Lower lobe of right lung (tissue), 2 donors: Measurements from ENCODE around the gene BCAR3. TPM values are rescaled to one million over a fixed set of nuclear protein-coding genes. Genes with fewer than 3 reads are reported as not detected.

ENCODE experiments used
- ATAC-seq, 2 donors: fragments of 200-7000 bp; cut with Tn5 transposase; one replicate each; pipeline ENCODE4 v1.9.1; 2020 to 2022; ENCODE audit warnings: mild to moderate bottlenecking in 2 of 2, moderate library complexity in 2 of 2
- DNase-seq: peaks from one replicate; pipeline ENCODE4 v3.0.0-alpha.2; 2020
- H3K27ac ChIP-seq: fragments of 200-600 bp; one replicate; pipeline ENCODE4 v1.8.0; 2022
- H3K27me3 ChIP-seq: fragments of 200-600 bp; one replicate; pipeline ENCODE4 v1.8.0; 2022; ENCODE audit warnings: low read depth
- H3K36me3 ChIP-seq: fragments of 200-600 bp; one replicate; pipeline ENCODE4 v1.8.0; 2022; ENCODE audit warnings: mild to moderate bottlenecking
- H3K4me1 ChIP-seq: fragments of 200-600 bp; one replicate; pipeline ENCODE4 v1.8.0; 2022
- H3K4me3 ChIP-seq: fragments of 200-600 bp; one replicate; pipeline ENCODE4 v1.8.0; 2022; ENCODE audit warnings: mild to moderate bottlenecking
- H3K9me3 ChIP-seq: fragments of 200-600 bp; one replicate; pipeline ENCODE4 v1.8.0; 2022
- CTCF ChIP-seq: fragments of 200-600 bp; IDR thresholded peaks from one replicate; pipeline ENCODE4 v1.8.0; 2022; ENCODE audit warnings: antibody characterized with exemption, mild to moderate bottlenecking
- intact Hi-C: fragments of 100-400 bp; cut with DNase I; formaldehyde crosslinking; loops from one replicate; pipeline ENCODE4 v1.11.0; 2022
- total RNA-seq: library from RNA; stranded (reverse); fragmentation: NEBNext Ultra II Directional; extraction: Animal tissue kit (Norgen Biotek cat#: 25700); gene quantifications from one replicate; pipeline ENCODE4 v1.2.1, GENCODE V29; 2021
- donor health status: DM: no; HTN: yes; CAD: no; lungs with severe emphysema.

Gene BCAR3
- total RNA-seq, 1 donor from 2014 or later, result 24.9 TPM

DNA sequence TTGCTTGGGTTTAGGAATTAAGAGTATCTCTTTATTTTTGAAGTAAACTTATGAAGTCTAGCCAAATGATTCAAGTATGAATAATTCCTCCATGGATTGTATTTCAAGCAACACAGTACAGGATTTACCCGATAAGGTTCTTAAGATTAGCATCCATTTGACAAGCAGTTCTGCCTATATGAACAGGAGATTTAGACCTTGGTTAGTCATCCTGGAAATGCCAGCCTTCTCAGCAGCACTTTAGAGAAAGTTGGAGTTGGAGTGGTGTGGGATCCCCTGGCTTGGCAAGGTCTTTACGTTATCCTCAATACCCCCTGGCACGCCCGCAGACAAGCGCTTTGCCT, 1.6 kb downstream of the BCAR3 start:
- peak overlapping the region; percentile 87 for H3K4me3 ChIP-seq
- DNase-seq (no peak), ATAC-seq (peak in 1 of 2 donors; percentile 7)
- peaks cover 57% of the 10 kb centered on the region for H3K4me1 ChIP-seq
- no peaks in the 10 kb centered on the region for H3K9me3 ChIP-seq
- peak overlapping the region; percentile 92 for H3K27ac ChIP-seq
- intact Hi-C loops, result no loop called here
- H3K36me3 ChIP-seq, result no peaks in the 10 kb centered on the region
- TF ChIP-seq CTCF, result no peak
- H3K27me3 ChIP-seq, result no peaks in the 10 kb centered on the region

- DNase-seq (no peak), ATAC-seq (no peak)
- intact Hi-C loops, result no loop called here
- Histone ChIP-seq H3K27ac (peak overlapping the region; percentile 92), H3K27me3 (no peaks in the 10 kb centered on the region), H3K4me3 (no peak overlapping the region), H3K4me1 (peaks cover 62% of the 10 kb centered on the region), H3K9me3 (no peaks in the 10 kb centered on the region), H3K36me3 (peaks cover under 1% of the 10 kb centered on the region)
- no peak for TF ChIP-seq CTCF
Observed at GRCh38 chr1:93679546-93679945, 2.1 kb downstream of the BCAR3 start.

DNA sequence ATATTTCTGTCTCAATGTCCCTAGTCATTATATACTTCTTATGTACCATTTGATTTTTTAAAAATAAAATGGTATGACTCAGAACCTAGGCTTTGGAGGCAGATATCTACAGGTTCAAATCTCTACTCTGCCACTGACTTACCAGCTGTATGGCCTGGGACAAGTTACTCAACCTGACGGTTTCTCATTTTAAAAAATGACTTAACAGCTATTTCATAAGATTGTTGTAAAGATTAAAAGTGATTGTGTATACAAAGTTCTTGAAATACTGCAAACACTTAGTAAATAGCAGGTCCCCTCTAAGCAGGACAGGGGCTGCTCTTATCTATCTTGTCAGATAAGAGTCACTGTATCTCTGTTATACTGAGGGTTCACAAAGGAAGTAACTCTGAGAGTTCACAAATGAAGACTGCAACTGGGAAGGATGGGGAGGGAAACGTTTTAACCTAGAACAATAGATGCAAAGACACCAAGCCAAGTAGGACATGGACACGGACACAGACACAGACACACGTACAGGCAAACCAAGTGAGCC, 2.6 kb downstream of the BCAR3 start:
- Histone ChIP-seq H3K9me3 (no peaks in the 10 kb centered on the region), H3K27me3 (no peaks in the 10 kb centered on the region), H3K4me1 (peaks cover 67% of the 10 kb centered on the region), H3K4me3 (no peak overlapping the region), H3K36me3 (peaks cover 6% of the 10 kb centered on the region), H3K27ac (peak overlapping the region; percentile 92)
- ATAC-seq, result no peak
- intact Hi-C loops, result no loop called here
- TF ChIP-seq CTCF, result no peak
- DNase-seq, result no peak

GRCh38 chr1:93678491-93678890, 3.1 kb downstream of the BCAR3 start:
- H3K27ac ChIP-seq, result peak overlapping the region; percentile 2

DNA sequence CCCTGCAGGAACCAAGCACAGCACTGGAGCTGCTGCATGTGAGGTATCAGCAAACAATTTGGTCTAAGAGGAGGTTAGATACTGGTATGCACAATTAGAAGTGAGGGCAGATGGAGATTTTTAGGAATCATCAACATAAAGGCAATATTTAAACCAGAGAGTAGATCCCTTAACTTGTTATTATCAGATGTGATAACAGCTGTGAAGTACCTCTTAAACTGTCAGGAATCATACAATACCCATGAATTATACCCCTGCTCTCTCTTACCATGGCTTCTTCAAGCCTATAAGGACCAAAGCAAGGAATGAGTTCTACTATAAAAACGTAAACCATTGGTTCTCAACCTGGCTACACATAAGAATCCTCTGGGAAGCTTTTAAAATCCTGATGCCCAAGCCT, 3.9 kb downstream of the BCAR3 start:
- DNase-seq (no peak), ATAC-seq (no peak)
- H3K4me3 ChIP-seq, result no peak overlapping the region
- H3K36me3 ChIP-seq, result peaks cover 11% of the 10 kb centered on the region
- no peak for TF ChIP-seq CTCF
- H3K27me3 ChIP-seq, result no peaks in the 10 kb centered on the region
- H3K9me3 ChIP-seq, result no peaks in the 10 kb centered on the region
- intact Hi-C loops, result no loop called here
- no peak overlapping the region for H3K27ac ChIP-seq
- H3K4me1 ChIP-seq, result peaks cover 80% of the 10 kb centered on the region

More at GRCh38 chr1:93678491-93678890, 3.1 kb downstream of the BCAR3 start:
- no peak overlapping the region for H3K4me3 ChIP-seq
- intact Hi-C loops, result no loop called here
- peaks cover 11% of the 10 kb centered on the region for H3K36me3 ChIP-seq
- no peaks in the 10 kb centered on the region for H3K9me3 ChIP-seq
- no peak for TF ChIP-seq CTCF
- DNase-seq, result no peak
- no peak for ATAC-seq
- H3K27me3 ChIP-seq, result no peaks in the 10 kb centered on the region
- peaks cover 72% of the 10 kb centered on the region for H3K4me1 ChIP-seq

DNA sequence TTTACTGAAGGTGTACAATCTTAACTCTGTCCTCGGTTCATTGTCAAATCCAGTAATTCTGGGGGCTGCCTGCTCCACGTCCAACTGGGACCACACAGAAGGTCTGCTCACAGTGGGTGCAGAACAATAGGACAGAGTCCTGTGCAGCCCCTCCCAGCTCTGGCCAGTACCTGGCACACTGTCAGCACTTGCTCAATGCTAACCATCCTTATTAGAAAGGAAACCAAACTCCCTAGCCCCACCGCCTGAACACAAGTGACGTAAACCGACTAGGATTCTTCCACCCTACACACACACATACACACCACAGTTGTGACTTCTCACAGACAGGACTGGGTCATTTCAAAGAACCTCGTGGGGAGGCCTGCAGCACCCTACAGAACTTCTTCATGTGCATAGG, 5.2 kb downstream of the BCAR3 start:
- H3K27ac ChIP-seq, result peak overlapping the region; percentile 26
- H3K4me3 ChIP-seq, result no peak overlapping the region
- DNase-seq (no peak), ATAC-seq (no peak)
- no peak for TF ChIP-seq CTCF
- no peaks in the 10 kb centered on the region for H3K27me3 ChIP-seq
- H3K4me1 ChIP-seq, result peaks cover 87% of the 10 kb centered on the region
- intact Hi-C loops, result no loop called here
- H3K9me3 ChIP-seq, result no peaks in the 10 kb centered on the region
- H3K36me3 ChIP-seq, result peaks cover 11% of the 10 kb centered on the region
